HG02973 (cell line): ENCODE measurements around the gene ABHD13.
"Not testable (repeated sequence)": the region's sequence is repeated elsewhere in the genome, so short reads cannot be mapped to it uniquely, and the experiment has no call there.

Experiments
- ATAC-seq: cut with Tn5 transposase; IDR thresholded peaks from one replicate; pipeline ENCODE4 v1.9.1; 2021; ENCODE audit warnings: moderate library complexity; ENCODE audit not compliant: unreplicated experiment

ABHD13 gene

DNA sequence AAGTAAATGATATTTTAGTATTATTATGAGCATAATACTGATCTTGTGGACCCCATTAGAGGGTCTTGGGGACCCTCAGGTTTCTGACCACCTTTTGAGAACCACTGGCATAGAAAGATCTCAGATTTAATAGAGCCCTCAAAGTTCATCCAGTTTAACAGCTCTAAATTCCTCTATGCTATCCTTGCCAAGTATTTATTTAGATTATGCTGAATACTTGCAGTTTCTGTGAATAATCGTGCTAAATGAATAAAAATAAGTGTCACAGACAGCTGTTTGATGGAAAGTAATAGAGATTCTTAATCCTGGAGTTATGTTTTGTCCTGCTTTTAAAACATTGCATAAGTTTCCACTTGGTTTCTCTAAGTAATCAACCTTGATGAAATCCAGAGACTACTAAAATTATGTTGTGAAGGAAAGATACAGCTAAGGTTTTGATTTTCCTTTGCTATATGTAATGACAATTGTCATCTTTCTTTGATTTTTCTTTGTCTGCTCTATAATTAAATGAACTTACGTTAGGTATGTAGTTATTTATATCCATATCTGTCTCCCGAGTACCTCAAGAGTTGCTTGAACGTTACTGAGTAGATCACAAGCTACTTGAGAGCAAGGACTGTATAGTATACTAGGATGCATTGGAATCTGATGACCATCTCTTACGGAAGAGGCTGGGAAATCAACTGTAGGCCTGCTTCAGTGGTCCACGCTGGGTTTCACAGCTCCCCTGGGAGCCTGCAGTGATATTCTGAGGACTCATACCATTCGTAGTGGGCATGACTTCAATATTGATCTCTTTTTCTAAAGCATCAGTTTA, 5.7 kb downstream of the ABHD13 start:
- ATAC-seq, result no peak

DNA sequence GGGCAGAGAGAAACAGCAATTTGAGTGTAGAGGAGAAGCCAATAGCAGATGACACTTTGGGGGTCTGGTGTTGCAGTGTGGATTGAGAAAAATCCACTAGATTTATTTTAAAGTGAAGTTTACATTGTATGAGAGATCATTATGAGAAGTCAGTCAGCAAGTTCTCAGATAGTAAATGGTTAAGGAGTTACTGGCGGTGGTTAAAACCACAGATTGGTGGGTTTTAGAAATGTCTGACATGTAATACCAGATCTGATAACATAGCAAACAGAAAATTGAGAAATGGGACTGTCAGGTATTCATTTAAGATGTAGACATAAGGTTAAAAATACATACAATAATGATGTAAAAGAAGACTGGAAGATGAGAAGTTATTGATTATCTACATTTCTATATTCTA, 7.2 kb downstream of the ABHD13 start:
- peak; percentile 50 for ATAC-seq

DNA sequence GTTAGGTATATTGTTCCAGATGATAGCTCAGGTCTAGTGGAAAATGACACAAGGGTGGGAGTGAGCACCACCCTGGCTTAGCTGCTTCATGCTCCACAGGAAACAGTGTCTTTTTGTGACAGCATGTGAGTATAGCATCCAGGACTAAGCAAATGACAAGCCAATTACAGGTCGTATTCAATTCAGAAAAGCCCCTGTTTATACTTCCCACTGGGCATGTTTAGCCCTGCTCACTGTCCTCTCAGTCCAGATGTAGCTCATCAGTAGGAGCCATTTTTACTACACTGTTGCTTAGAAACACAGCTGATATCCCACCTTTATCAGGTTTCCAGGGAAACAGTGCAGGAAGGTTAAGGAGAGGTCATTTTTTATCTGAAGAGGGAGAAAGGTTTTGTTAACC, 8.0 kb downstream of the ABHD13 start:
- peak; percentile 36 for ATAC-seq

DNA sequence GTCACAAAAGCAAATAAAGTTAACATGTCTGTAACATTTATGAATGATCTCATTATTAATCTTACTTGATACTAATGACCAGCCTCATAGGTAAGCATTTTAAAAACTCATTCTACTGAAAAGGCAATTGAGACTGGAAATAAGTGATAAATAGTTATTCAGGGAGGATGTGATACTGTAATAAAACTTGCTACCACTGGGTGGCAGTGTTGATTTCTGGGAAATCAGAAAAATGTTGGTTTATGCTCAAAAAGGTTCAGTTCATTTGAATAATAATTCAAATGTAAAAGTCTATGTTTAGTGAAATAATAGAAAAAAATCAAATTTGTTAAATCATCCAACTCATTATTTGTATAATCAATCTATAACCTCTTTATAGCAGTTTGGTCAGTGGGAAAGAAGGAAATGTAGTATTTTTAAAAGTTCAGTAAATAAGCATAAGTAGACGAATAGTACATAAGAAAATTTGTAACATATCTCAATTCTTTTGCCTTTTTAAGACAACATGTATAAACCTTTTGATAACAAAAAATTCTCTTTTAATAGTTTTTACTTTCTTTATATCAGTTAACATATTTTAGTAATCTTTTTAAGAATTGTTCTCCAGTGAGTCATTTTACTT, 9.6 kb downstream of the ABHD13 start:
- no peak for ATAC-seq

DNA sequence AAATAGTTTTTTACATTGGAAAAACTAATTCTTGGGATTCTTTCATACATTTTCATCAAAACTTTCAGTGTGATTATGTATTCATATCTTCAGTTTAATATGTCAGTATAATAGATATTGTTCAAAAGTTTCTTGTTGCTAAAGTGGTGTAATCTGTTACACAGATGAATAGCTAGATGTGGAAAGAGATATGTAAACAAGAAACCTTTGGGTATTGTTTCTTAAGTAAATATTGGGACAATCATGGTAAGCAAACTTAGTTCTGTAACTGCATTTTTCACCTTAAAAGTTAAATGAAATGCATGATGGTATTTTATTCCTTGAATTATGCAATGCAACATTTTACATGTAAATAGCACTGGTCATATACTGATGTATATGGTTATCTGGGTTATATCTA, 12.2 kb downstream of the ABHD13 start:
- no peak for ATAC-seq

DNA sequence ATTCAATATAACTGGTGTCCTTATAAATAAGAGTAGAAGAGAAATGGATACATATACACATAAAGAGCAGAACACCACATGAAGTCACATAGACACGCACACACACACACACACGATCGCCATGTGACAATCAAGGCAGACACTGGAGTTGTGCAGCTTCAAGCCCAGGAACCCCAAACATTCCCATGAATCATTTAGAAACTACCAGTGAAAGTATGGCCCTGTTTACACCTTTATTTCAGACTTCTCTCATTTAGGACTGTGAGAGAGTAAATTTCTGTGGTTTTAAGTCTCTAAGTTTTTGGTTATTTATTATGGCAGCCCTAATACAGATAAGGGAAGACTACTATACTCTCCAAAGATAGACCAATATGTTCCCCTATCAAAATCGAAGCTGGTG, 31.0 kb downstream of the ABHD13 start:
- ATAC-seq, result no peak

DNA sequence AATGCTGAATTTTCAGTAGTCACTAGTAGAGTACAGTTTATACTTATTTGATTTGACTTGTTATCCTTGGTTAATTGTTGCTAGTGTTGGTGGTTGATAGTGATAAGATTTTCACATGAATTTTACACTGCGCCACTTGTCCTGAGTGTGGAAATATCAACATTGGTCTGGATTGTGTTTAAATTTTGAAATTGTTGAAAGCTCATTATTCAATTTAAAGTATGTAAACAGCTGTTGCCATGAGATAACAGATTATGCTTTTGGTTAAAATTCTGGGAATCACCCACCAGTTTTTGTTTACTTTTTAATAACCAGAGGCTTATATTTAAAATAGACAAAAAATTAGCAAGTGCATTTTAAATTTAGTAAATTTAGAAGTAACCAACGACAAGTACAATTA, 39.1 kb downstream of the ABHD13 start:
- ATAC-seq, result no peak

DNA sequence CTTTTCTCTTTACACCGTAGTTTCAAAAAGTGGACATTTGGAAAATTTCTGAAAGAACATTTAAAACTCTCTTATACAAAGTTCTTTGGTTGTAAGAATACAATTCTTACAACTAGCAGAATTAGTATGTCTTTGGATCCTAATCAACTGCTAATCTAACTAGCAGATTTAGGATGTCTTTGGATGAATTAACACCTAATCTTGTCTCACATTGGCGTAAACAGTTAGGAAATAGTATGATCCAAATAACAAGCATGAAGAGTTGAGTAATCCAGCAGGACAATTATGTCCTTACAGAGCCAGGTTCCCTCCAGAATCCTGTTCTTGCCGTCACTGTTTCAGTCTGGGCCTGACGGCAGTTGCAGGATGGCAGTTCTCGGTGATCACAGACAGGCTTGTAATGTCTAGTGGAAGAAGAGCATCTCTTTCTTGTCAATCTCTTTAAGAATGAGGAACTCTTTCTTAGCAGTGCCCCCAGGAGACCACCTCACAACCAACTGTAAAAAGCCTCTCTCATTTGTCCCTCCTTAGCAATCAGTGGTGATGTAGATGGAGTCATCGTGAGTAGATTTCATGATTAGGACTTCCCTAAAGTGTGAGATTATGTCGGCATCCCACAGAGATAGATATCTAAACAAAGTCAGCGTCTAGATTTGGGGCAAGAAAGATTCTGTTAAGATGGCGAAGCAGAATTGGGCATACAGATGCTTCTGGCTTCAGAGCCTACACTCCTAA, 45.6 kb downstream of the ABHD13 start:
- ATAC-seq, result no peak

DNA sequence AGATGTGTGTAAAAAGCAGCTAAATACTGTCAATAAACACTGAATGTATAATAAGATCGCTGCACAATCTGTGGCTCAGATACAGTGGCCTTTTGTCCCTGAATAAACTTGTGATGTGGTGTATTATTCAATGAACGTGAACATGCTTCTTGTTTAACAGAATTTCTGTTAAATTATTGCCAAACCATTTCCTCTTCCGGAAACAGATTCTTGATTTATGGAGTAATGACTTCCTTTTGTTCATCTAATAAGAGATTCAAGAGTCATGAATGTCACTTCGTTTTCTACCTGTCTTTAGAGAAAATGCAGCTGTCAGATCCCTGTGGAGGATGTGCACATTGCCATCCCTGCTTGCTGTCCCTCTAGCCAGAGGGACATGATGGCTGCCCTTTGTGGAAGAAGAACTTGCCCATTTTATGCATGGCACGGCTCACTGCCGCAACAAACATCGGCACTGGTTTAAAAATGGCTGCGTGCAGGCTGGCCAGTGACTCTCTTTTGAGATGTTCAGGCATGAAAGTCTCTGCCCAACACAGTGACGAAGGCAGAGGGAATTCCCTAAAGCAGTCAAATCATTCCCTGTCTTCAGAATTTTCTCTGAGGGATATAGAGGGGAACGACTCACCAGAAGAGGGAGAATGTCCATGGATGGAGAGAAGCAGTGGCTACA, 48.3 kb downstream of the ABHD13 start:
- no peak for ATAC-seq

DNA sequence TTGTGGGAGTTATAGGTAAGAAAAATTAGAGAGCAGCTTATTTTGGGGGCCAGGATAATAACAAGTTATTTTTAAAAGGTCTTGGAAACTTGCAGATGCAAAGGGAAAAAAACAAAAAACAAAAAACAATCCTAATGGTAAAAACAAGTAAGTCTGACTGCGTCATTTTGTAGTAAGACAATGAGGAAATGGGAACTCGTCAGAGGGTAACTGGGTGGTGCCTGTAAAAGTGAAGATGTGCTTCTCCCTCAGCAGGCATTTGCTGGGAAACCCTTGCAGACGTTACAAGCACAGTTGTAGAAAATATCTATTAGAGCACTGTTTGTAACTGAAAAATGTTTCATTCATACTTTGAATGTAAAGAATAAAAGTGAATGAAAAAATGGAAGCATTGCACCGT, 49.2 kb downstream of the ABHD13 start:
- no peak for ATAC-seq

DNA sequence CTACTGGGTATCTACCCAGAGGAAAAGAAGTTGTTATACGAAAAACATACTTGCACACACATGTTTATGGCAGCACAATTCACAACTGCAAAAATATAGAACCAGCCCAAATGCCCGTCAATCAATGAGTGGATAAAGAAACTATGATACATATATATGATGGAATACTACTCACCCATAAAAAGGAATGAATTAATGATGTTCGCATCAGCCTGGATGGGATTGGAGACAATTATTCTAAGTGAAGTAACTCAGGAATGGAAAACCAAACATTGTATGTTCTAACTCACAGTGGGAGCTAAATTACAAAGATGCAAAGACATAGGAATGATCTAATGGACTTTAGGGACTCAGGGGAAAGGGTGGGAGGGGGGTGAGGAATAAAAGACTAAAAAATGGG, 49.7 kb downstream of the ABHD13 start:
- ATAC-seq, result not testable (repeated sequence)

DNA sequence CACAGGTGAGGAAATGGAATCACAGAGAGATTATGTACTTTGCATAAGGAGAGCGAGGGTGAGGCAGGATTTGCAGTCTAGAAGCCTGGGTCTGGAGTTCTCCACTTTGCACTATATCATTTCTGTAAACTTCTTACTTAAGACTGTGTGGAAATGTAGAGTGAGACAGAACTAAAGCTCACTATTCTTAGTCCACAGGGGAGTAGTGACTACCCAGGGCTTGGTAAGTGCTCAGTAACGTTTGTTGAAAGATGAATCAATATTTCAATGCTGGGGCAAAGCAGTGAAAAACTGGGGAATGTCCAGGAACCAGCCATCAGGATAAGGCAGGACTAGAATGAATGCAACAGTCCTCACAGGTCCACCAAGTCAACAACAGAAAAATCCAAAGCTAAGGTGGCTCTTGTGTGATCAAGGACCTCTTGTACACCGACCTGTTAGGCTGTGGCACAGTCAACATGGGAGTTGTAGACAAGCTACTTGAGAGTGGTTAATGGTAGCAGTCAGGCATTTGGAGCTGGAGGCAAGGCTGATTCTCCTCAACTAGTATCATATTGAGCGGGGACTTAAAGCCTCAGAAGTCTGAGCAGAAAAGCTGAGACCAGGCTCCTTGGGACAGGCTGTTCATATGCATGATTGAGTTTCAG, 50.4 kb downstream of the ABHD13 start:
- ATAC-seq, result no peak

DNA sequence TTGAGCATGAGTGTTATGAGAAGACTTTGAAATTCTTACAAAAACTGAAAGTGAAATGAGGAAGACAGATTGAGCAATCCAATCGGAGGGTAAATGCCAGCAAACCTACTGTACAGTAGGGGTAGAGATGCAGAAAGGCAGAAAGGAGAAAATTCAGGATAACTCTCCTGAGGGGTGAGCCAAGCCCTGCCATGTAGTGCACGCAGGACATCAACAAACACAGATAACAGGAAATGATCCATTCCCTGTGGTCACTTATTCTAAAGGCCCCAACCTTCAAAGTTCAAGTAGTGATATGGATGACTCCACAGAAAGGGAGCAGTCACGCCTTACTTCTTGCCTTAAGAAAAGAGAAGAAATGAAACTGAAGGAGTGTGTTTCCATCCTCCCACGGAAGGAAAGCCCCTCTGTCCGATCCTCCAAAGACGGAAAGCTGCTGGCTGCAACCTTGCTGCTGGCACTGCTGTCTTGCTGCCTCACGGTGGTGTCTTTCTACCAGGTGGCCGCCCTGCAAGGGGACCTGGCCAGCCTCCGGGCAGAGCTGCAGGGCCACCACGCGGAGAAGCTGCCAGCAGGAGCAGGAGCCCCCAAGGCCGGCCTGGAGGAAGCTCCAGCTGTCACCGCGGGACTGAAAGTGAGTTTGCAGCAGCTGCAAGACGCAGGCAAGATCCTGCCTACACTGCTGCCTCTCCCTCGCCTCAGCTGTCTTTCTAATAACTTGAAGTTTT, 51.6 kb downstream of the ABHD13 start, which contains the start of gene TNFSF13B:
TSS of gene TNFSF13B (plus strand) at position 118 of the 728 bp plus-strand sequence. CDS start at position 296, 178 bp downstream.
- peak; percentile 69 for ATAC-seq

DNA sequence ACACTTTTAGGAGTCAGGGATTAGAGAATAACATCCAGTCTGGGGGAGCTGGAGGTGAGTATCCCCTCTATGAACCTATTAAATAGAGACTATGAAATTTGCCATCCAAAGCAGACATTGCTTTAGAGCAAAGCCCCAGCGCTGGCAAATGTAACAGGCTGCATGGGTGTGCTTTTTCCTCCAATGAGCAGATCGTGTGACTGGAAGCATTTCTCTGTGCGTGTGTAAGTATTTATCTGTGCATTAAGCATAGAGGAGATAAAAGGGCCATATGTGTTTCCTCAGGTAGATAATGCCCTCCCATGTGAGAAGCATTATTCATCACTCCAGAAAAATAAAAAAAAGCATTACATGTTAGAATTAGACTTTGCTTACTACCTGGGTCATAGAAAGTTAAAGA, 52.2 kb downstream of the ABHD13 start:
- ATAC-seq, result peak; percentile 3

DNA sequence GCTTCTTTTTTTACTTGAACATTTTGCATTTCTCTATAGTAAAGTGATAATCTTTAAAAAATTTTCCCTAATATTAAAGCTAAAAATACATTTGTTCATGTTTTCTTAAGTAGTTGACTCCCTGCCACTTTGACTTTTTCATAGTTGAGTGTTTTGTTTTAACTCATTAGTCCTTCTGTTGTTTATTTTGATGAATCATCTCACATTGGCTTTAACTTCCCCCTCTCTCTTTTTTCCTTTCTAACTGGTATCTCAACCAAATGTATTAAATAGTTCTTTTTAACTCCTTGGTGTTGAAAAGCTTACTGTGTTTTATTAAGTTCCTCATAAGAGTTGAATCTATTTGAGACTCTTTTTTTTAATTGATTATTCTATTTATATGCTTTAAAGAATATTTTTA, 54.1 kb downstream of the ABHD13 start:
- ATAC-seq, result no peak

DNA sequence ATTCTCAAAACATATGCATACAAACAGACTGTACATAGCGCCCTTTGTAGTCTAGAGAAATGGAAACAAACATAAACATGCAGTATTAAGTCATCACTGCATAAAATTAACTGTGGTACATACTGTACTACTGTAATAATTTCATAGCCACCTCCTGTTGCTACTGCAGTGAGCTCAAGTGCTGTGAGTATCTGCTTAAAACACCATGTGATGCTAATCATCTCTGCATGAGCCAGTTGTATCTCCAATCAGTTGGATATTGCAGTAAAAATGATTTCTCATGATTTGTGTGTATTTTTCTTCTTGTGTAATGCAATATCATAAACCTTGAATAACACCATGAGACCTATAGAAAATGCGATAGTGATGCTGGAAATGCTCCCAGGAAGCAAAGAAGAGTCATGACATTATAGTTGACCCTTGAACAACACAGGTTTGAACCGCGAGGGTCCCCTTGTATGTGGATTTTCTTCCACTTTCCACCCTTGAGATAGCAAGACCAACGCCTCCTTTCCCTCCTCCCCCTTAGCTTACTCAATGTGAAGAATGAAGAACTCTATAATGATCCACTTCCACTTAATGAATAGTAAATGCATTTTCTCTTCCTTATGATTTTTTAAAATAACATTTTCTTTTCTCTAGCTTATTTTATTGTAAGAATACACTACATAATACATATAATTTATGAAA, 55.4 kb downstream of the ABHD13 start:
- ATAC-seq, result no peak

DNA sequence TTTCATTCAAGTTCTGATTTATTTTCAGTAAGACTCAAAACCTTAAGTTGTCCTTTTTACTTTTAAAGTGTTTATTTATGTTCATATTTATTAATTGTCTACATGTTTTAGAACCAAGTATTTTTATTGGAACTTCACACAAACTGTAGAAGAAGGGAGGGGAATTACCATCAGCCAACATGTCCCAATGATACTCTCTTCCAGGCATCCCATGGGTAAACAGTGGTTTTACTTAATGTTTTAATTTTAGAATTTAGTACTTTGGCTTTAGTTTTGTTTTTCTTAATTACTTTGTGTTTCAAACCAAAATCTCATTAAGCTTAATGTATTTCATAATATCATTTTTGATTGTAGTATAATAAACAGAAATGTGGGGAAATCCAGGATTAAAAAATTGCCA, 56.5 kb downstream of the ABHD13 start:
- ATAC-seq, result no peak

DNA sequence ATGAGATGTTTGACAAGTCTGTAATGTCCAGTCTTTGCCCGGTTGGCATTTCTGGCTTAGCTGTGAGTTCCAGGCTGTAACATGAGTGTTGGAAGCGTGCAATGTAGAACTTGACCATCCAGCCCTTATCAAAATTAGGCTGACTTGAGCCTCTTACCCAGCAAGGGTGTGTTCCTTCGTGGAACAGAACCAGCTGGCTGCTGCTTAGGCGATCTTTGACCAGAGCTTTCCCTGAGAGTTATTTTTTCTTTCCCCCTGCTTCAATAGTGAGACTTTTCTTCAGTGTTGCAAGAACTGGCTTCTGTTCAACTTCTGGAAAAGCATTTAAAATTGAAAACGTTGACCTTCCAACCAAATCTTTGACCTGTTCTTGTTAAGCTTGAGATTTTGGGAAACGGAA, 57.9 kb downstream of the ABHD13 start:
- ATAC-seq, result no peak

DNA sequence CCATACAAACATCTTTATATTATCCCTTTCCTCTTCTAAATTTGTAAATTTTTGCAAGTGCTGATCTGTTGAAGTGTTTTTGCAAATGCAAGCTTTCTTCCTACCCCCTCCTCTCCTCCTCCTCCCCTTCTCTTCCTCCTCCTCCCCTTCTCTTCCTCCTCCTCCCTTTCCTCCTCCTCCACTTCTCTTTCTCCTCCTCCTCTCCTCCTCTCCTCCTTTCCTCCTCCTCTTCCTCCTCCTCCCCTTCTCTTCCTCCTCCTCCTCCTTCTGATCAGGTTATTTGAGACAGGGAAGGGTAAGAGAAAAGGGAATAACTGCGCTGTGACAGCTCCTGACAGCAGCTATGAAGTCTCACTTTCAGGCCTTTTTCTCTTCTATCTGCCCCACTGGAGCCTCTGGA, 60.3 kb downstream of the ABHD13 start:
- ATAC-seq, result no peak

DNA sequence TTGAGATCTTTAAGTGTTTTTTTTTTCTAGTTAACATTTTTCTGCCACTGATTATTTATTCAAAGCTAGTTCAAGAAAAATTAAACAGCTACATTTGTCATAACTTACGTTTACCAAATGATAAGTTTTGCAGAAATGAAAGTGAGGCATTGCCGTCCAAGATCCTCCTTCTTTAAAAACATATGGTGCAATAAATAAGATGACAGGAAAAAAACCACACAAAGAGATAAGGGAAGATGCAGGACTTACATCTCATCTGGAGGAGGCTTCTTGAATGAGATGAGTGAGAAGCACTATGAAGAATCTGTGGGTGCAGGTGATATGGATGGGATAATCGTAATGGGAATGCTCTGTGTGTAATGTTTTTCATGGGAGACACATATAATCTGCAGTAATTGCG, 63.7 kb downstream of the ABHD13 start:
- ATAC-seq, result no peak
